ENCODE data around the gene ANO9.

ANO9 gene

DNA sequence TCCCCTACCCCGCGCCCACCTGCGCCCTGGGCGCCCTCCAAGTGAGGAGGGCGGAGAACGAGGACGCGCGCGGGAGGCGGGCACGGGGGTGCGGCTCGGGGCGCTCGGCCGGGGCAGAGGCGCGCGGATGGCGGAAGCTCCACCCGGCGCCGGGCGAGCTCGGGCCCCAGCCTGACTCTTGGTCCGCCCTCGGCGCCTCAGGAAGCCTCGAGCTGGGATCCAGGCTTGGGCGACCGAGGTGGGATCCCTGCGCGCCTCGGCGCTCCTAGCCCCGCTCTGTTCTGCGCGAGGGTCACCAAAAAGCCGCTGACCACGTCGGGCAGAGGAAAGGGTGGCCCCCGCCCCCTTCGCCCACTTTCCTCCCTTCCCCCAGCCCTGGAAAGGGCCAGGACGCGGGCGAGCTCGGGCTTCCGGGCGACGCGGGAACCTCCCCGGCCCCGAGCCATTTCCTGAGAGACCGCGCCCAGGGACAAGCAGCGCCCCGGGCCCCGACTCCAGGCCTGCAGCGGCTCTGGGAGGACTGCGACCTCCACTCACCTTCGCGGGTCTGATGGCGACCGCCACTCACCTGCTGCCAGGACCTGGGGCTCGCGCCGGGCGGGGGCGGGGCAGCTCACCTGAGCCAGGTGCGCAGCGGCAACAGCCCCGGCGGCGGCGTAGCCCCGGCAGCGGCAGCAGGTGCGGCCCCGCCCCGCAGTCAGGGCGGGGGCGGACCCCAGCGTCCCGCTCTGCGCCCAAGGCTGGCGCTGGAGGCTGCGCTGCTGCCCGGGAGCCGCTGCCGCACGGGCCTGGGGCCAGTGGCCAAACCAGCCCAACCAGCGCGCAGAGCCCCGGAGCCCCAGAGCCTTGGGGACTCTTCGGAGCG is 24.8 kb downstream of the ANO9 start:
- TF ChIP-seq, protein P1, sequence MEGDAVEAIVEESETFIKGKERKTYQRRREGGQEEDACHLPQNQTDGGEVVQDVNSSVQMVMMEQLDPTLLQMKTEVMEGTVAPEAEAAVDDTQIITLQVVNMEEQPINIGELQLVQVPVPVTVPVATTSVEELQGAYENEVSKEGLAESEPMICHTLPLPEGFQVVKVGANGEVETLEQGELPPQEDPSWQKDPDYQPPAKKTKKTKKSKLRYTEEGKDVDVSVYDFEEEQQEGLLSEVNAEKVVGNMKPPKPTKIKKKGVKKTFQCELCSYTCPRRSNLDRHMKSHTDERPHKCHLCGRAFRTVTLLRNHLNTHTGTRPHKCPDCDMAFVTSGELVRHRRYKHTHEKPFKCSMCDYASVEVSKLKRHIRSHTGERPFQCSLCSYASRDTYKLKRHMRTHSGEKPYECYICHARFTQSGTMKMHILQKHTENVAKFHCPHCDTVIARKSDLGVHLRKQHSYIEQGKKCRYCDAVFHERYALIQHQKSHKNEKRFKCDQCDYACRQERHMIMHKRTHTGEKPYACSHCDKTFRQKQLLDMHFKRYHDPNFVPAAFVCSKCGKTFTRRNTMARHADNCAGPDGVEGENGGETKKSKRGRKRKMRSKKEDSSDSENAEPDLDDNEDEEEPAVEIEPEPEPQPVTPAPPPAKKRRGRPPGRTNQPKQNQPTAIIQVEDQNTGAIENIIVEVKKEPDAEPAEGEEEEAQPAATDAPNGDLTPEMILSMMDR (IDR thresholded peaks at IDR 0.05): no peak

DNA sequence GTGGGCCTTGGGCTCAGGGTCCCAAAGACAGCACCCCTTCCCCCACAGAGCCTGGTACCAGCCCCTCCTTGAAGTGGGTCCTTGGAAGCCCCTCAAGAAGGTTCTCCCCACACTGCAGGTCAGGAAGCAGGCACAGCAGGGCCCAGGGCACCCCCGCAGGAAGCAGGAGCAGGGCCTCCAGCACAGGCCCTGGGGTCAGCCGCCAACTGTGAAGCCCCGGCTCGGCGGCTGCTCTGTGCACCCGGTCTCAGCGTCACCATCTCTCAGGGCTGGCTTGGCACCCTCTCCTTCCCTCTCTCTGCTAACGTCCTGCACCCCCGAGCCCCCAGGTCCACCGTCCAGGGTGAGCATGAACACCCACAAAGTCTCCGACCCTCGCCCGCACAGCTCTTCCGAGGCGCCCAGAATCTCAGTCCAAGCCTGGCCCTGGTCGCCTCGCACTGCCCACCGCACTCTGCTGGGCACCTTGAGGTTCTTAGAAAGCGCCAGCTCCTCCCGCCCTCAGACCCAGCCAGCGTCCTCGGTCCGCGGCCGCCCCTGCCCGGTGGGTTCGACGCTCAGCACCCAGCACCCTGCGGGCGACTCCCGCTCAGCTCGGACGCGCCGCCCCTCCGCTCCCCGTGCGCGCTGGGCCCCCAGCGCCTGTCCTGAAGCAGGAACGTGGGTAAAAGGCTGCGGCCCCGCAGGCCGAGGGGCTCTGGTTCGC is 25.6 kb downstream of the ANO9 start:
- TF ChIP-seq, protein P1 (IDR thresholded peaks at IDR 0.05): no peak

DNA sequence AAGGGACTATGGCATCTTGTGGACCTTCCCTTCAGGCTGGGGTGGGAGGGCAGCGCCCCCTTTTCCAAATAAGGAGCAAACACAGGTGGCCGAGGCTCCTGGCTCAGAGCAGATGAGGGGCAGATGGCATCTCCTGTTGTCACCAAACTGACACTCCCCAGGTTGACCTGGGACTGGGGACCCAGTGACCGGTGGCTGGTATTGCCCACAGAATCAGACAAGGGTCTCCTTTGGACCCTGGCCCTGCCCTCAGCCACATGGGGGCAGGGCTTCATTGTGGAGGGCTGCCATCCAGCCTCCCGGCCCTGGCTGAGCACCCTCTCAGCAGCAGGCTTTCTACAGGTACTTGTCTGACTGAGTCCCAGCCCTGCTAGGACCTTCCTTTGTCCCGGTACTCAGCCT is 26.2 kb downstream of the ANO9 start:
- TF ChIP-seq, protein P1 (IDR thresholded peaks at IDR 0.05): no peak

DNA sequence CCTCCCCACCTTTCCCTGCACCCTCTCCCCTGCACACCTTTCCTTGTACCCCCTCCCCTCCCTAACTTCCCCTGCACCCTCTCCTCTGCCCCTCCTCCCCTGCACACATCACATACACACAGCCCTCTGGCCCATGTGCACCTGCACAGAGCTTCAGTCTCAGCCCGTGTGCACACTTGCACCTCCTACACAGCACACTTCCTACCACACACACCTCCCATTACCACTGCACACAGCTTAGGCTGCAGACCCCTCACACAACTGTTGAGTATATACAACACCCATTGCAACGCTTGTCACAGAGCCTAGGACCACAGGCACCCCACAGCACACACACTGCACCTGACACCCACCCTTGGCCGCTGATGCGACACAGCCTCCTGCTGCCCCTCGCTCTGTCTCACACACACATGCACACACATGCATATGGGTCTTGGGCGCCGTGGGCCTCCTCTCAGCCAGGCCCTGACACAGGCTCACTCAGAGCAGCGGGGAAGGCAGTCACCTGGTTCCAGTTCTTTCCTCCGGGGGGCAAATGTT is 27.4 kb downstream of the ANO9 start:
- TF ChIP-seq, protein P1 (IDR thresholded peaks at IDR 0.05): no peak

DNA sequence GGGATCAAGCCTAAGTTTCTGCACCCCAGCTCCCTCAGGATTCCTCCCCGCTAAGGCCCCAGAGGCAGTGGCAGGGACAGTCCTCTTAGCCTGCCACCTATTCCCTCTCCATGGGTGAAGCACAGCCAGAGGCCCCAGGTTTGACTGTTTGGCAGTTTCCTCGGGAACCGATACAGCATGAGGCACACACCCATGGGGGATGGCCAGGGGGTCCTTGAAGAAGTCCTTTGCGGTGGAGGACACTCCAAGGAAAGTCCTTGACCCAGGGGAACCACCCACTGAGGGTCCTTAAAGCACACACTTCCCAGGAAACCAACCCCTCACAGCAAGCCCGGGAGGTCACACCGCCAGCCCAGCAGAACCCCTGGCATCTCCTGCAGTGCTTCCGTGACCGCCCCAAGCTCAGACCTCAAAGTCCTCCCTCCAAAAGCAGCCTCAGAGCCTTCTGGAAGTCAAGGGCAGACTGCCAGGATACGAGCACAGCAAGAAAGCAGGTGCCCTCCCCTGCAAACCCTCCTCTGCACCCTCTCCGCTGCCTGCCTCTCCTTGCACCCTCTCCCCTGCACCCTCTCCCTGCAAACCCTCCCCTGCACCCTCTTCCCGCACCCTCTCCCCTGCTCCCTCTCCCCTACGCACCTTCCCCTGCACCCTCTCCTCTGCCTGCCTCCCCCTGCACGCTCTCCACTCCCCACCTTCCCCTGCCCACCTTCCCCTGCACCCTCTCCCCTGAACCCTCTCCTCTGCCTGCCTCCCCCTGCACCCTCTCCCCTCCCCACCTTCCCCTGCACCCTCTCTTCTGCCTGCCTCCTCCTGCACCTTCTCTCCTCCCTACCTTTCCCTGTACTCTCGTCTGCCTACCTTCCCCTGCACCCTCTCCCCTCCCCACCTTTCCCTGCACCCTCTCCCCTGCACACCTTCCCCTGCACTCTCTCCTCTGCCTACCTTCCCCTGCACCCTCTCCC is 28.4 kb downstream of the ANO9 start:
- TF ChIP-seq, protein P1 (IDR thresholded peaks at IDR 0.05): no peak

DNA sequence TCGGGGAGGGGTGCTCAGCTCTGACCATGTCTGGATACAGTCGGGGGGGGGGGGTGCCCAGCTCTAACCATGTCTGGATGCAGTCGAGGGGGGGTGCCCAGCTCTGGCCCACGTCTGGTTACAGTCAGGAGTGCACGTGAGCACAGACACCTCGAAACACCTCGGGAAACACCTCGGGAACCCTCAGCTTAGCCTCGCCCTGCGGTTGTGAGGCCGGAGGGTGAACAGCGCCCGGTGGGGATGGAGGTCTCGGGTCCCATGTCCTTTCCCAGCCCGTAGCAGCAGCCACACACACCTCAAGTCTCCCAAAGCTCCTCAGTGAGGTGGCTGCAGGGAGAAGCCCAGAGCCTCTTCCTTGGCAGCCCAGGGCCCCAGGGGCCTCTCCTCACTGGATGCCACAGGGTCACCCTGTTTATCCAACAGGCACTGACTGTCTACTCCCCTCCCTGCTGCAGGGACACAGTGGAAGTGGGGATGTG is 29.1 kb downstream of the ANO9 start:
- TF ChIP-seq, protein P1 (IDR thresholded peaks at IDR 0.05): no peak
